Mesothelial cell of epicardium (in vitro differentiated cells): ENCODE results near the gene TFIP11. TPM values are rescaled to one million over a fixed set of nuclear protein-coding genes. Genes with fewer than 3 reads are reported as not detected.

Experiments
- DNase-seq, 2 experiments: peaks; one replicate each; pipeline ENCODE4 v3.0.0; 2021; ENCODE audit warnings: low spot score in 2 of 2; ENCODE audit not compliant: unreplicated experiment in 2 of 2
- H3K27ac Mint-ChIP-seq: 2 replicates; pipeline ENCODE4 v1.8.0; 2021; ENCODE audit warnings: mixed read lengths
- H3K27me3 Mint-ChIP-seq: 2 replicates; pipeline ENCODE4 v1.8.0; 2021; ENCODE audit warnings: low read depth, mixed read lengths
- H3K36me3 Mint-ChIP-seq: 2 replicates; pipeline ENCODE4 v1.8.0; 2021; ENCODE audit warnings: mixed read lengths
- H3K4me1 Mint-ChIP-seq: 2 replicates; pipeline ENCODE4 v1.8.0; 2021; ENCODE audit warnings: mixed read lengths
- H3K4me3 Mint-ChIP-seq: 2 replicates; pipeline ENCODE4 v1.8.0; 2021; ENCODE audit warnings: mild to moderate bottlenecking, moderate library complexity, mixed read lengths
- H3K9me3 Mint-ChIP-seq: 2 replicates; pipeline ENCODE4 v1.8.0; 2021; ENCODE audit warnings: mixed read lengths
- CTCF ChIP-seq: fragments of 200-600 bp; sonication (generic); IDR thresholded peaks from one replicate; pipeline ENCODE4 v1.5.0; 2021; ENCODE audit warnings: antibody characterized with exemption; ENCODE audit not compliant: unreplicated experiment
- total RNA-seq: library from RNA; stranded (reverse); gene quantifications from 3 replicates; pipeline ENCODE4 v1.2.1, GENCODE V29; 2021

Gene TFIP11
- total RNA-seq, 1 donor from 2014 or later, result 37.9 TPM

- no peak for DNase-seq
- Mint-ChIP-seq H3K27me3 (no peaks in the 10 kb centered on the region), H3K27ac (no peak overlapping the region), H3K4me3 (no peak overlapping the region), H3K4me1 (no peaks in the 10 kb centered on the region), H3K36me3 (peaks cover 29% of the 10 kb centered on the region), H3K9me3 (no peaks in the 10 kb centered on the region)
- no peak for TF ChIP-seq CTCF
These were observed 41.5 kb downstream of the TFIP11 start for GRCh38 chr22:26470807-26471206.

GRCh38 chr22:26466196-26466595 lies 46.1 kb downstream of the TFIP11 start:
- no peaks in the 10 kb centered on the region for H3K9me3 Mint-ChIP-seq
- H3K36me3 Mint-ChIP-seq, result peaks cover 40% of the 10 kb centered on the region
- H3K4me3 Mint-ChIP-seq, result no peak overlapping the region
- H3K4me1 Mint-ChIP-seq, result no peaks in the 10 kb centered on the region
- DNase-seq, result no peak
- TF ChIP-seq CTCF, result no peak
- H3K27me3 Mint-ChIP-seq, result no peaks in the 10 kb centered on the region
- H3K27ac Mint-ChIP-seq, result no peak overlapping the region

- H3K27ac Mint-ChIP-seq, result no peak overlapping the region
These were observed 48.0 kb downstream of the TFIP11 start for GRCh38 chr22:26464312-26464711.

GRCh38 chr22:26463688-26464087 lies 48.6 kb downstream of the TFIP11 start:
- H3K9me3 Mint-ChIP-seq, result no peaks in the 10 kb centered on the region
- no peak overlapping the region for H3K27ac Mint-ChIP-seq
- H3K27me3 Mint-ChIP-seq, result no peaks in the 10 kb centered on the region
- H3K4me1 Mint-ChIP-seq, result no peaks in the 10 kb centered on the region
- no peak for TF ChIP-seq CTCF
- DNase-seq, result no peak
- H3K36me3 Mint-ChIP-seq, result peaks cover 37% of the 10 kb centered on the region
- no peak overlapping the region for H3K4me3 Mint-ChIP-seq

More at GRCh38 chr22:26464312-26464711, 48.0 kb downstream of the TFIP11 start:
- H3K4me3 Mint-ChIP-seq, result no peak overlapping the region
- H3K4me1 Mint-ChIP-seq, result no peaks in the 10 kb centered on the region
- H3K36me3 Mint-ChIP-seq, result peaks cover 40% of the 10 kb centered on the region
- DNase-seq, result no peak
- no peaks in the 10 kb centered on the region for H3K27me3 Mint-ChIP-seq
- no peak for TF ChIP-seq CTCF
- H3K9me3 Mint-ChIP-seq, result no peaks in the 10 kb centered on the region

GRCh38 chr22:26463101-26463661 lies 49.1 kb downstream of the TFIP11 start:
- no peak for TF ChIP-seq CTCF
- Mint-ChIP-seq H3K27ac (no peak overlapping the region), H3K27me3 (no peaks in the 10 kb centered on the region), H3K4me3 (no peak overlapping the region), H3K4me1 (no peaks in the 10 kb centered on the region), H3K36me3 (peaks cover 34% of the 10 kb centered on the region), H3K9me3 (no peaks in the 10 kb centered on the region)
- no peak for DNase-seq

- Mint-ChIP-seq H3K9me3 (no peaks in the 10 kb centered on the region), H3K4me3 (no peak overlapping the region)
- TF ChIP-seq CTCF, result no peak
These were observed 49.6 kb downstream of the TFIP11 start for GRCh38 chr22:26462641-26463040.

More at GRCh38 chr22:26462641-26463040, 49.6 kb downstream of the TFIP11 start:
- DNase-seq, result no peak
- H3K27me3 Mint-ChIP-seq, result no peaks in the 10 kb centered on the region
- no peaks in the 10 kb centered on the region for H3K4me1 Mint-ChIP-seq
- peak overlapping the region; percentile 43 for H3K27ac Mint-ChIP-seq
- peaks cover 33% of the 10 kb centered on the region for H3K36me3 Mint-ChIP-seq
